Right atrium auricular region (tissue), 2 donors: ENCODE measurements around the gene CA11. TPM values are rescaled to one million over a fixed set of nuclear protein-coding genes. Genes with fewer than 3 reads are reported as not detected.
"Not testable (repeated sequence)": the region's sequence is repeated elsewhere in the genome, so short reads cannot be mapped to it uniquely, and the experiment has no call there.

Experiments used
- DNase-seq: peaks from one replicate; pipeline ENCODE4 v3.0.0-alpha.2; 2019; ENCODE audit warnings: low spot score
- H3K27ac ChIP-seq, 2 donors: fragments of 200-600 bp; sonication (generic); 1 replicate in 1 of 2; 2 replicates in 1 of 2; pipeline ENCODE4 v1.5.1; 2016 to 2019
- H3K27me3 ChIP-seq, 2 donors: fragments of 200-600 bp; sonication (generic); one replicate each; pipeline versions ENCODE4 v1.5.1 to v1.6.0; 2017 to 2019
- H3K36me3 ChIP-seq: fragments of 200-600 bp; sonication (generic); one replicate; pipeline ENCODE4 v1.5.1; 2016
- H3K4me1 ChIP-seq, 2 donors: fragments of 200-600 bp; sonication (generic); one replicate each; pipeline versions ENCODE4 v1.5.1 to v1.6.0; 2017 to 2019
- H3K4me3 ChIP-seq, 2 donors: fragments of 200-600 bp; sonication (generic); 1 replicate in 1 of 2; 2 replicates in 1 of 2; pipeline ENCODE4 v1.5.1; 2017 to 2019; ENCODE audit warnings: mild to moderate bottlenecking in 1 of 2, moderate library complexity in 1 of 2
- H3K9me3 ChIP-seq, 2 donors: fragments of 200-600 bp; sonication (generic); one replicate each; pipeline ENCODE4 v1.5.1; 2019
- CTCF ChIP-seq, 2 donors: fragments of 200-600 bp; sonication (generic); IDR thresholded peaks; one replicate each; pipeline ENCODE4 v1.5.1; 2019; ENCODE audit warnings: antibody characterized with exemption in 2 of 2
- total RNA-seq, 2 donors: library from RNA; depleted of rRNA; stranded (reverse); fragments of >200 nt; gene quantifications; one replicate each; pipeline ENCODE4 v1.1.0, GENCODE V29; 2016

CA11 gene
- total RNA-seq, 2 donors from 2014 or later = 3.4 to 13.3 TPM

- Histone ChIP-seq H3K9me3 (no peaks in the 10 kb centered on the region), H3K27ac (peak overlapping the region; percentile 46 to 56), H3K4me3 (no peak overlapping the region), H3K4me1 (peaks cover 0 to 11% of the 10 kb centered on the region in 2 donors), H3K36me3 (no peaks in the 10 kb centered on the region), H3K27me3 (no peaks in the 10 kb centered on the region)
- no peak for TF ChIP-seq CTCF (IDR thresholded peaks at IDR 0.05)
- DNase-seq = peak; percentile 93
Measured at GRCh38 chr19:48660852-48661710, 15.1 kb upstream of the CA11 start.

GRCh38 chr19:48659768-48660167, 13.8 kb upstream of the CA11 start:
- TF ChIP-seq CTCF (IDR thresholded peaks at IDR 0.05) = no peak
- DNase-seq = no peak
- Histone ChIP-seq H3K36me3 (no peaks in the 10 kb centered on the region), H3K4me3 (no peak overlapping the region), H3K27ac (no peak overlapping the region), H3K9me3 (no peaks in the 10 kb centered on the region), H3K4me1 (peaks cover 0 to 11% of the 10 kb centered on the region in 2 donors), H3K27me3 (no peaks in the 10 kb centered on the region)

- no peak overlapping the region for H3K4me3 ChIP-seq
- no peaks in the 10 kb centered on the region for H3K27me3 ChIP-seq
- H3K9me3 ChIP-seq = no peaks in the 10 kb centered on the region
- no peak for DNase-seq
- TF ChIP-seq CTCF (IDR thresholded peaks at IDR 0.05) = no peak
- H3K36me3 ChIP-seq = no peaks in the 10 kb centered on the region
- H3K4me1 ChIP-seq = peaks cover 0 to 11% of the 10 kb centered on the region in 2 donors
- no peak overlapping the region for H3K27ac ChIP-seq
Measured at GRCh38 chr19:48658483-48658882, 12.5 kb upstream of the CA11 start.

- peaks cover 0 to 11% of the 10 kb centered on the region in 2 donors for H3K4me1 ChIP-seq
- DNase-seq, H3K27ac ChIP-seq, H3K4me3 ChIP-seq, H3K27me3 ChIP-seq, H3K9me3 ChIP-seq, H3K36me3 ChIP-seq: not testable (repeated sequence)
Measured at GRCh38 chr19:48657828-48658227, 11.8 kb upstream of the CA11 start.

- Histone ChIP-seq H3K9me3 (no peaks in the 10 kb centered on the region), H3K4me1 (peaks cover 0 to 11% of the 10 kb centered on the region in 2 donors), H3K27me3 (no peaks in the 10 kb centered on the region), H3K4me3 (no peak overlapping the region), H3K36me3 (no peaks in the 10 kb centered on the region), H3K27ac (no peak overlapping the region)
- TF ChIP-seq CTCF (IDR thresholded peaks at IDR 0.05) = no peak
- no peak for DNase-seq
Measured at GRCh38 chr19:48656840-48657474, 11.0 kb upstream of the CA11 start.

- TF ChIP-seq CTCF (IDR thresholded peaks at IDR 0.05) = no peak
- Histone ChIP-seq H3K4me1 (no peaks in the 10 kb centered on the region), H3K4me3 (no peak overlapping the region), H3K36me3 (no peaks in the 10 kb centered on the region), H3K27ac (no peak overlapping the region), H3K27me3 (no peaks in the 10 kb centered on the region), H3K9me3 (no peaks in the 10 kb centered on the region)
- DNase-seq = no peak
Measured at GRCh38 chr19:48654299-48655059, 8.5 kb upstream of the CA11 start.
